NCI-H2196 (cell line): ENCODE data around the gene LYST.
"Not testable (repeated sequence)": the region's sequence is repeated elsewhere in the genome, so short reads cannot be mapped to it uniquely, and the experiment has no call there.

Experiments
- DNase-seq: peaks from one replicate; lab custom pipeline; 2025; ENCODE audit not compliant: unreplicated experiment; lab: John Stamatoyannopoulos, UW

The LYST gene, protein sequence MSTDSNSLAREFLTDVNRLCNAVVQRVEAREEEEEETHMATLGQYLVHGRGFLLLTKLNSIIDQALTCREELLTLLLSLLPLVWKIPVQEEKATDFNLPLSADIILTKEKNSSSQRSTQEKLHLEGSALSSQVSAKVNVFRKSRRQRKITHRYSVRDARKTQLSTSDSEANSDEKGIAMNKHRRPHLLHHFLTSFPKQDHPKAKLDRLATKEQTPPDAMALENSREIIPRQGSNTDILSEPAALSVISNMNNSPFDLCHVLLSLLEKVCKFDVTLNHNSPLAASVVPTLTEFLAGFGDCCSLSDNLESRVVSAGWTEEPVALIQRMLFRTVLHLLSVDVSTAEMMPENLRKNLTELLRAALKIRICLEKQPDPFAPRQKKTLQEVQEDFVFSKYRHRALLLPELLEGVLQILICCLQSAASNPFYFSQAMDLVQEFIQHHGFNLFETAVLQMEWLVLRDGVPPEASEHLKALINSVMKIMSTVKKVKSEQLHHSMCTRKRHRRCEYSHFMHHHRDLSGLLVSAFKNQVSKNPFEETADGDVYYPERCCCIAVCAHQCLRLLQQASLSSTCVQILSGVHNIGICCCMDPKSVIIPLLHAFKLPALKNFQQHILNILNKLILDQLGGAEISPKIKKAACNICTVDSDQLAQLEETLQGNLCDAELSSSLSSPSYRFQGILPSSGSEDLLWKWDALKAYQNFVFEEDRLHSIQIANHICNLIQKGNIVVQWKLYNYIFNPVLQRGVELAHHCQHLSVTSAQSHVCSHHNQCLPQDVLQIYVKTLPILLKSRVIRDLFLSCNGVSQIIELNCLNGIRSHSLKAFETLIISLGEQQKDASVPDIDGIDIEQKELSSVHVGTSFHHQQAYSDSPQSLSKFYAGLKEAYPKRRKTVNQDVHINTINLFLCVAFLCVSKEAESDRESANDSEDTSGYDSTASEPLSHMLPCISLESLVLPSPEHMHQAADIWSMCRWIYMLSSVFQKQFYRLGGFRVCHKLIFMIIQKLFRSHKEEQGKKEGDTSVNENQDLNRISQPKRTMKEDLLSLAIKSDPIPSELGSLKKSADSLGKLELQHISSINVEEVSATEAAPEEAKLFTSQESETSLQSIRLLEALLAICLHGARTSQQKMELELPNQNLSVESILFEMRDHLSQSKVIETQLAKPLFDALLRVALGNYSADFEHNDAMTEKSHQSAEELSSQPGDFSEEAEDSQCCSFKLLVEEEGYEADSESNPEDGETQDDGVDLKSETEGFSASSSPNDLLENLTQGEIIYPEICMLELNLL (N-terminal part only)

DNA sequence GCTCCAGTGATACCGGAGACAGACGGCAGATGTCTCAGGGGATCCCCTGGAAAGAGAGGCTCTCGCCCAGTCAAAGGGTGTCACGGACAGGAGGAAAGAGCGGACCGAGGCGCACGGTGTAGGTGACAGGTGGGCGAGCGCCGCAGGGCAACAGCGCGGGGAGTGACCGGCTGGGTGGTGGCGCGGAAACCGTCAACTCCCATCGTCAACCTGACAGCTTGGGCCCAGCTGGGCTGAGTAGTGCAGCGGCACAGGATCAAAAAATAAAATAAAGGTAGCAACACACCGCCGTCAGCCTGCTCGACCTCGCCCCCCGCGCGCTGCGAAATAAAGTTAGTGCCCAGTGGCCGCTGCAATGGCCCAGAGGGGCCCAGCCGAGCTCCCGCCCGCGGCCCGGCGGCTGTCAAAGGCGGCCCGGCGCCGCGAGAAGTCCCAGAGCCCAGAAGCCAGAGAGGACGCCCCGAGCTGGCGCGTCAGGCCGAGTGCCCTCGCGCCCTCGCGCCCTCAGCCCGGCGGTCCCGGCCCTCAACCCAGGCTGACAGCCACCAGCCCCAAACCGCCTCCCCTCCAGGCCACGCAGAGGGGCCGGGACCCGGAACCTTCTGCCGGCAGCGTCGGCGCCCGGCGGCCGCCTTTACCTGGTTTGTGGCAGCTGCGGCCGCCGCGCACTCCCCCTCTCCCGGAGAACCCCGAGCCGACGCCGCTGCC is at the start of gene LYST:
TSS of gene LYST (minus strand) at position 702 of the 708 bp plus-strand sequence. CDS start 36,489 bp downstream, outside the sequence.
- peak; percentile 5 for DNase-seq

DNA sequence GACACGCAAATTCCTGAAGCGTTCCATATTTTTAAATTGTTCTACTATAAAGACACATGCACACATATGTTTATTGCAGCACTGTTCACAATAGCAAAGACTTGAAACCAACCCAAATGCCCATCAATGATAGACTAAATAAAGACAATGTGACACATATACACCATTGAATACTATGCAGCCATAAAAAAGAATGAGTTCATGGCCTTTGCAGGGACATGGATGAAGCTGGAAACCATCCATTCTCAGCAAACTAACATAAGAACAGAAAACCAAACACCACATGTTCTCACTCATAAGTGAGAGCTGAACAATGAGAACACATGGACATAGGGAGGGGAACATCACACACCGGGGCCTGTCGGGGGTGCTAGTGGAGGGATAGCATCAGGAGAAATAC is 48.8 kb upstream of the LYST start:
- not testable (repeated sequence) for DNase-seq

DNA sequence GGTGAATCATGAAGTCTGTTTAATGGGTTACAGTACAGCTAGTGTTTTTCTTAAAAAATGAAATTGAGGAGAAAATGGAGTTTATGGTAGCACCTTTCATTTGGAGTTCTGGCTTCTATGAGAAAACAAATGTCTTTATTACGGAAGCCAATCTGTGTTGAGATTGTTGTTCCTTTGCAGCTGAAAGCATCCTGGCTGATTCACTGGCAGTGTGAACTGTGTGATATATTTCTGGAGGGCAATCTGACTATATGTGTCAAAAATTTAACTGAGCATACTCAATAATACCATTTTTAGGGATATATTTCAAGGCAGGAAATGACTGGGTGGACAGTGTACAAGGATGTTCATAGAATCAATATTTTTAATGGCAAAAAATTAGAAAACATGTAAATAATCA is 46.6 kb upstream of the LYST start:
- DNase-seq: no peak

DNA sequence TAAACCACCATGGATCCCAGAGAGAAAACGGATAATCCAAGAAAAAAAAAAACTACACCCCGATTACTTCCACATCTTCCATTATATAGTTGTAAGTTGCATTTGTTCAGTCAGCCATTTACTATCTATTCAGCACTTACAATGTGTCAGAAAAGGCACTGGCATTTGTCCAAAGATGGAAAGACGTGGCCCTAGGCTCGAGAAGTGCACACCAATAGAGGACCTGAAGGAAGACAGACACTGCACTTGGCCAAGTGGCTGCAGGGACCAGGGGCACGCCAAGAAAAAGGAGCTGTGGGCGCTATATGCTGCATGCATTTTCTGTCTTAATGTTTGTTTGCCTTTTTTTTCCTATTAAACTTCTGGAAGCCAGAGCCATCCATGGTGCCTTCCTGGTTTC is 45.2 kb upstream of the LYST start:
- no peak for DNase-seq

DNA sequence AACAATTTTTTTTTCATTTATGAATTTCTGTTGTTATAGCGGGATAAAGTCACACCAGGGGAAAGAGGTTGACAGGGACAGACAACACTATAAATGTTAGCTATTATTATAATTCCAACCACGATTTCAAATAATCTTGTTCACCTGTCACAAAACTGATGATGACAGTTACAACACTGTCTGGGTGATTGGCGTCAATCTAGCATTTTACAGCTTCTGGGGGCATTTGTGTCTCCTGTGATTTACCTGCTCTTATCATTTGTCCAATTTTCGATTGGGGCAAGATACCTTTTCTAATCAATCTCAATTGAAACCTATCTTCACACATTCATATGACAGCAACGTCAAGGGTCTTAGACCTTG is 44.6 kb upstream of the LYST start:
- no peak for DNase-seq

DNA sequence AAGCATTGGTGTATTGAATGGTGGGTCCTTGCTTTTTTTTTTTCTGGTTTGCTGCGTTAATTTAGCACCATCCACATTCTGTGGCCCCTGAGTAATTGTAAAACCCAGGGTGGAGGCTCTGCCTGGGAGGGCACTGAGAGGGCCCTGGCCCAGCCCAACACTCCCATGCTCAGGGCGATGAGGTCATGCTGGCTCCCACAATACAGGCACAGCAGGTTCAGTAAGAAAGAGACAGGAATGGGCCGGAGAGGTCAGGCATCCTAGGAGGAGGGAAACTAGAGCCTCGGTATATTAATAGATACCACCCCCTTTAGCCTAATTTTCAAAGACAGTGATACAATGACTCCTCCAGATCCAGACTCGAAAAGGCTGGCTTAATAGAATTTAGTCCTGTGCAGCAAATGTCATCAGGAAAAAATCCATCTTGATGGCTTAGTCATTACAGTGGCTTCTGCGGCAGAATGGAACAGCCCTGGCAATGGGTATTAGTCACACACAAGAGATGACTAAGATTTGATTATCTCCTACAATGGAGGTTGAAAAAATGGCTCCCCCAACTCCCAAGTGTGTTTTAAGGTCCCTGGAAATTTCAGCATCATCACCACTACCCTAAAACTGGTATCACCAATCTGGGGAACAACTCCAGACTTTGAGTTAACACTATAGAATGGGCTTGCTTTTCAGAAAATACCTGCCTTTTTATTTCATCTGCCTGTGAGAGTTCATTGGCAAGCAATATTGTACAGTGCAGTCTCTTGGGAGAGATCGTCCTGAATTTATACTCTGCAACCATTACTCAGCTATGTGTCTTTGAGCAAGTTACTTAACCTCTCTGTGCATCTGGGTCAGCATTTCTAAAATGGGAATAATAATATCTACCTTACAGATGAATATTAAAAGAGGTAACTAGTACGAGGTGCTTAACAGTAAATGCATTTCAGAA is 43.9 kb upstream of the LYST start:
- DNase-seq: no peak

DNA sequence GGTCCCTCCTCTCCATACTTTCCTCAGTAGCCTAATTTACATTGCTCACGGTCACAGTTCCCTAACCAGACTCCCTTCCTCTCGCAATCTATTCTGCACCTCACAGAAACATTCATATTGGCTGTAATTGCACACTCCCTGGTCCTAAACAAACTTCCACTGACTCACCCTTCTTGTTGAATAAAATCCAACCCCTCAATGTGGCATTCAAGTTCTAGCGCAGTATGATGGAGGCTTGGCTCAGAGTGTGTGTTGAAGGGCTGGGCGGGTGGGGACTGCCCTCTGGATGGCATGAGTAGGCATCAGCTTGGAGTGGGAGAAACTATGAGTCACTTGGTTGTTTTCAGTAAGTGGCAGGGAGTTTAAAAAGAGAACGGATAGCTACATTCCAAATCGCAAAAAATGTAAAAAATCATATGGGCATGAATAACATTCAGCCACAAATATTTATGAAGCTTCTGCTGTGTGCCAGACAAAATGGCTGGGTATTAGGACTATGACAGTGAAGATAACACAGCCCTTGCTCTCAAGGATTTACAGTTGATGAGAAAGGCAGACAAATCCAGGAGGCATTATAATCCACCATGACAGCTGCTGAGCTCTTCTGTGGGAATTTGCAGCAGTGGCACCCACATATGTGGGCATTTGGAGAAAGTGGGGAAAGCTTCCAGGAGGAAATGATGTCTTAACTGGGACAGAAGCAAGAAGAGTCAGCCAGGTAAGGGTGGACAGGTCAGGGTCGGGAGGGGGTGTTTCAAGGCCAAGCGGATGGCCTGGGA is 42.2 kb upstream of the LYST start:
- DNase-seq: no peak

DNA sequence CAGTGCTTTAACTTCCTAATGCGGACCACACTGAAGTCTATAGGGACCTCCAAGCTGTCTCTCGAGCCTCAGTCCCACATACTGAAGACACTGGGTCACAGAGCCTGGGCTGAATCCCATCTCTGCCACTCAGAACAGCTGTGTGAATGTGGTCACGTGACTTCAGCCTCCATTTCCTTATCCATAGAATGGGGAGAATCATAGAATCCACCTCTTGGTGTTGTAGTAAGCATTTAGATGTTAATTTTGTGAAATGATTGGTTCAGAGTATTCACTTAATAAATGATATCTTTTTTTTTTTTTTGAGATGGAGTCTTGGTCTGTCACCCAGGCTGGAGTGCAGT is 41.2 kb upstream of the LYST start:
- no peak for DNase-seq

DNA sequence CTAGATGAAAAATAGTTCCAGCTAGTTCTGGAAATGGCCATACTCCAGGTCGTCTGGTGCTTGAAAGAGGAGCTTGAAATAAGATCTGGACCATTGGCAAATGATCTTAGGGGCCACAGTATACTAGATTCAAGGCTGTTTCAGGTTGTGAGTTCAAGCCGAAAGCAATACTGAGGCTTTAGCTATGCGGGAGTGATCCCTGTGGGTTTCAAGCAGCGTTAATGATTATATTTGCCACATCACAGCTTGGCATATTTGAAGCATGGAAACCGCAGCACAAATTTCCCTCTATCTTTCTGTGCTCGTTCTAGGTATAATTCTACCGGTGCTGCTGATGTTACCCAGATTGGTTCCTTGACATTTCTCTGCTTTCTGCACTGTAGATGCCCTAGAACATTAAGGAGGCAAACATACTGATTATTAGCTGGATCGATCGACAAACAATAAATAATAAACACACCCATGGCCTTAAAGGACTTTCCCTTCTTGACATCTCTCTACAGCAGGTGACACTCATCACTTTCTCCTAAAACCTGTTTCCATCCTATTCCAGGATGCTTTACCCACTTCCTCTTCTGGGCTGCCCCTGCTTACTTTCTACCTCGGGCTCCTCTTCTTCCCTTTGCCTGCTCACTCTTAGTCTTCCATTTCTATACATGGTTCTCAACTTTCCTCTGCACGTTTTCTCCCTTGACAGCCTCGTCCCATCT is 40.6 kb upstream of the LYST start:
- no peak for DNase-seq

DNA sequence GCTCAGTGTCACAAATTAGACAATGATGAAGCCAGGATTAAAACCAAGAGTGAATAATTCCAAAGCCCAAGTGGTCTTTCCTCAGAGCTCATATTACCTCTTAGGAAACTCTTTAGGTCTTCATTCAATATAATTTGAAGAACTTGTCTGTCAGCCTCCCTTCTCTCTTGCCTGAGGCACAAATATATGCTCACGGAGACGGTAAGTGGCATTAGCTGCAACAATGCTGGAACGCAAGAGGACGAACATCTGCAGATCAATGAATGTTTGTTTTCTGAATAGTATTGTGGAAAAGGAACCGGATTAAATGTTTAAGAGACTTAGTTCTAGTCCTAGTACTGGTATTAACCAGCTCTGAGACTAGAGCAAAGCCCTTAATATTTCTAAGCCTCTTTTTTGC is 39.7 kb upstream of the LYST start:
- DNase-seq: no peak

DNA sequence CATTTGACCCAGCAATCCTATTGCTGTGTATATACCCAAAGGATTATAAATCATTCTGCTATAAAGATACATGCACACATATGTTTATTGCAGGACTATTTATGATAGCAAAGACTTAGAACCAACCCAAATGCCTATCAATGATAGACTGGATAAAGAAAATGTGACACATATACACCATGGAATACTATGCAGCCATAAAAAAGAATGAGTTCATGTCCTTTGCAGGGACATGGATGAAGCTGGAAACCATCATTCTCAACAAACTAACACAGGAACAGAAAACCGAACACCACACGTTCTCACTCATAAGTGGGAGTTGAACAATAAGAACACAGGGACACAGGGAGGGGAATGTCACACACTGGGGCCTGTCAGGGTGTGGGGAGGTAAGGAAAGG is 37.1 kb upstream of the LYST start:
- DNase-seq: not testable (repeated sequence)

DNA sequence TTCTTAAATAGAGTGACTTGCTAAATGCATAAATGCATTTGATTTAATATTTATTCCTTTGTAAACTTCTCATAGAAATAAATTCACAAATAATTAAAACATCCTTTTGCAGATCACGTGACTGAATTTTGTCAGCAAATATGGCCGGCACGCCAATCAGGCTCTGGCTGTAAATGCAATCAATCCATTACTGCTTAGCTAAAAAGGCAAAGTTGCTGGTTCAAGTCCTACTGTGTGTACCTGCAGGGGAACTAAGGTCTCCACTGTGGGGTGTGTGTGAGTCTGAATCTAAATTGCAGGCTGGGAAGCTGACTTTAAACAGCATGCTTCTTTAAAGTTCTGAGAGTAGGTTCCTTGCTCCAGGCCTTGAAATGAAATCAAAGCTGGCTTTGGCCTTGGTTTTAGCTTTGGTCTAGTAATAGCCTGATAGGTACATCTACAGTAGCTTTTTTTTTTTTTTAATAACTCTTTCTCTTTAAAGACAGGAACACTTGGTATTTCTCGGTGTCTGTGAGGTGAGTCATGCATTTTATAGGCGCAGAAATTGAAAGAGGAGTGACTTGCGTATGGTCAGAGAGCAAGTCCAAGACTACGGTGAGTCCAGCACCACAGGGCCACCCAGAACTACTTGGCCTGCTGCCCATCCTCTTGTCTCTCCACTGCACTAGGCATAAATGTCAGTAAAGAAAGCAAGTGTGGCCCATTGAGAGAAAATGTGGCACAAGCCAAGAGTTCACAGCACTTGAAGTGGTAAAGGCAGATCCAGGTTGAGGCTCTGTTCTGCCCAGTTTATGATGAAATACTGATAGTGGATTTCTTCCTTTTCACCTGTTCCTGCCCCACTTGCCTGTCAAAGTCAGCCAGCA is 36.2 kb upstream of the LYST start:
- DNase-seq: peak; percentile 33

DNA sequence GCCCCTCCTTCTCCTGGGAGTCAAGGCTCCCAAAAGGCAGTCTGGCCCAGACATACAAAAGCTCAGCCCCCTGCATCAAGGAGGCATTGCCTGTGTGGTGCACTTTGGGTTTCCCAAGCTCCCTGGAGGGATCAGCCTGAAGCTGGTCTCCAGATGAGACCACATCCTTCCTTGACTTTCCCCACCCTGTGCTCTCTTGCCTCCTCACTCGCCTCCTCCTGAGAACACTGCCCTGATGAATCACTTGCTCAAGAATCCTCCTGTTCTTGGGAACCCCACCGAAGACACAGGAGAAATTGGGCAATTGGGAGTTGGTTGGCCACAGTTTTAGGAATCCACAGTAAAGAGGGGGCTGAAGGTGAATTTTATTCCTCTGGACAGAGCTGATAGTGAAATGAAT is 34.8 kb upstream of the LYST start:
- DNase-seq: no peak

DNA sequence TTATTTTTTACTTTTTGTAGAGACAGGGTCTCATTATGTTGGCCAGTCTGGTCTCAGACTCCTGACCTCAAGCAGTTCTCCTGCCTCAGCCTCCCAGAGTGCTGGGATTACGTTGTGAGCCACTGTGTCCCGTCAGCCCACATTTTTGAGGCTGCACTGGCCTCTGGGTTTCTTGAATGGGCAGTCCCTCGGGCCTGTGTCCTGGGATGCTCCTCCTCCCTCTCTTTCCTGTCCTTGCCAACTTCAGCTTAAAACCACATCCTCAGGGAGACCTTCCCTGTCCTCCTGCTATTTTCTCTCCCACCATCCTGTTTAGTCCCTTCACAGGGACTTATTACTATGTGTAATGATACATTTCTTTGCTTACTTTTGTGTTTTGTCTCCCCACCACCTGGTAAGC is 31.4 kb upstream of the LYST start:
- DNase-seq: no peak

DNA sequence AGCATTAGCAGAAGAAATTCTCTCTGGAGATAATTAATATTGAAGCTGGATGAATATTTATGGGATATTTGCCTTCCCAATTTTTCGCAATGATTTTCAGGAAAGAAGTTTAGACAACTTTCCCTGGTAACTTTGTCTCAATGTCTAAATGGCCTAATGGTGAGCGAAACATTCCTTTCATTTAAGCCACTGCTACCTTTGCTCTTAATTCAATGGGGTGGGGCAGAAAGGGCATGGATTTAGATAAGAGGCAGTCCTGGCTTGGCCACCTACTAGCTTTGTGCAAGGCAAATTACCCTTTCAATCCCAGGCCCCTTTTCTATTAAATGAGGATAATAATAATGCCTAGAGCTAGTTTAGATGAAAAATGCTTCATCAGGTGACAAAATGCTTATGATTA is 27.1 kb upstream of the LYST start:
- no peak for DNase-seq

DNA sequence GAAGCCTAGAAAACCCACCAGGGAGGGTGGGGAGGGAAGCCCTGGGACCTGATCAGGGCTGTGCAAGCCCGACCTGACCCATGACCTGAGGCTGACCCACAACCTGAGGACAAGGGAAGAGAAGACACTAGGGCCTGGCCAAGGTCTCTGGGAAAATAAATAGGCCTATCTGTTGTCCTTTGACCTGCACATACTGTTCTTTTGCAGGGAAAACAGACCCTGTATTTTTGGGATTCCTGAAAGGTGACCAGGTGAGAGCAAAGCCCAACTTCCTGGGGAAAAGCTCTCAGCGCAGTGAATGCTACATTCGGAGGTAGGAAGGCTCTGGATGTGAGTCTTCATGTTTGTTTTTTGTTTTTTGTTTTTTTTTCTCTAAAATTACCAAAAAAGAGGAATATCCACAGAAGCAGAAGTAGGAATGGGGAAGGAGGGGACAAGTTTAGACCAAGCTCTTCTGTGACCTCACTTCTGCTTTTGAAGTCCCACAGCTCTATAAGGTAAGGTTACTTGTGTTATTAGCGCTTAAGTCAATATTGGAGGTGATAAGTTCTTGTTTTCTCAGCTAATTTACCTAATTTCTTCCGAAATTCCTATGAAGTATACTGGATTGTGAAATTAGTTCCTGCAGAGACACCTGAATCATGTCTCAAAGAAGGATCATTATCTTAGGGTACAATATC is 26.2 kb upstream of the LYST start:
- no peak for DNase-seq

DNA sequence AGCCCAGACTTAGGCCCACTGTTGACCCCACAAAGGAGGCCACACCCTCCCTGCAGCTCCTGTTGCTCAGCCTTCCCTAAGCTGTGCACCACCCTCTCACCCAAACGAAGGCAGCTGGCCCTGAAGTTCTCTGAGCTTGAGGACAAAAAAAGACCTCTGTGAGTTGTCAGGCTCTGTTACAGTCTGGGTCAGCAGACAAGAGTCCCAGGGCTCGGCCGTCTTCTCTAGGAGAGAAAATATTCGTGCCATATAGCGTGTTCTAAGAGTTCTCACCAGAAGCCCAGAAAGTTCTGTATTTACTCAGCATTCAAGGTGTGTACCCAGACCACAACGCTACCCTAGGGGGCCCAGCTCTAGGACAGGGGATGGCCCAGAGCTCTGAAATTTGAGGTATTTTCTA is 25.5 kb upstream of the LYST start:
- DNase-seq: no peak
